IPS DF 4.7 (cell line): ENCODE results near the gene BCAN.

Experiments
- DNase-seq: peaks from one replicate; pipeline ENCODE4 v3.0.0-alpha.2; 2013; ENCODE audit warnings: low spot score; ENCODE audit errors: extremely low read depth

The BCAN gene

GRCh38 chr1:156676820-156677615, 35.1 kb downstream of the BCAN start, which contains the start of gene NES:
Gene NES (minus strand): TSS chr1:156677407. CDS start chr1:156677264, 143 bp downstream.
- no peak for DNase-seq

DNA sequence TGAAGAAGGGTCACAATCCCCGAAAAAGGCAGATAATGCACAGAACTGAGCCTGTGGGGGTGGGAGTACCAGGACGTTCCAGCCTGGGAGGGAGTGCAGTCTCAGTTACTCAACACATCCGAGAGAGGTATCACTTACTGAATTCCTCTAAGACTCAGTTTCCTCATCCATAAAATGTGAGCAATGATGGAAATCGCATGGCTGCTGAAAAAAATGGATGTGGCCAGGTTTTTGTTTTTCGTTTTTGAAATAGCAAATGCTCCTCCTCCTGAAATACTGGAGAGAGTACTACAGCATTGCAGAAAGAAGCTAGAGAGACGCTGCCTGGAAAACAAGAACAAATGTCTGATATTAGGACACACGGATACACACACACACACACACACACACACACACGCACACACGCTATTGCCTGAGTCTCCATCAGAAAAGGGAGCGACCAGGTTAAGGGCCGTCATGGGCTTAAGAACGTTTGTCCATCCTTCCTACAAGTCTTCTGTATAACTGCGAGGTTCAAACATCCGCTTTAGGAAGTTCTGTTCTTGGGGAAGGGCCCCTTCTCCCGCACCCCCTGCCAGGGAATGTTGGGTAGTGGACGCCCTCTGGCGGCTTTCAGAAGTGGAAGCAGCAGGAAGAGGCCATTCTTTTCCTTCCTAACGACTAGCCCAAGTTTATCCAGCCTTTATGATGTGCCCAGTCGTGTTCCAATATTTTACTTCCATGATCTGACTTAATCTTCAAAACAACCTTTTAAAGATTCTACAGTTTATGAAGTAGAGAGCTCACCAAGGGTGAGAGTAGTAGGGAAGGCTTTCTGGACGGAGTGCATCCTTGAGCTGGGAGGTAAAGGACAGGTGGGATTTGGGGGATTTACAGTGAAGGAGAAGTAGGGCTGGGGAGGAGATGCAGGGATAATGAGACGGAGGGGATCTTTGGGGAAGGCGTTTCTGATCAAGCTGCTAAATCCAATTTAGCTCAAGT, 36.0 kb downstream of the BCAN start:
- no peak for DNase-seq

GRCh38 chr1:156680056-156680455, 38.1 kb downstream of the BCAN start:
- DNase-seq, result no peak

- DNase-seq, result no peak
These were observed 39.5 kb downstream of the BCAN start for GRCh38 chr1:156681196-156681960.

DNA sequence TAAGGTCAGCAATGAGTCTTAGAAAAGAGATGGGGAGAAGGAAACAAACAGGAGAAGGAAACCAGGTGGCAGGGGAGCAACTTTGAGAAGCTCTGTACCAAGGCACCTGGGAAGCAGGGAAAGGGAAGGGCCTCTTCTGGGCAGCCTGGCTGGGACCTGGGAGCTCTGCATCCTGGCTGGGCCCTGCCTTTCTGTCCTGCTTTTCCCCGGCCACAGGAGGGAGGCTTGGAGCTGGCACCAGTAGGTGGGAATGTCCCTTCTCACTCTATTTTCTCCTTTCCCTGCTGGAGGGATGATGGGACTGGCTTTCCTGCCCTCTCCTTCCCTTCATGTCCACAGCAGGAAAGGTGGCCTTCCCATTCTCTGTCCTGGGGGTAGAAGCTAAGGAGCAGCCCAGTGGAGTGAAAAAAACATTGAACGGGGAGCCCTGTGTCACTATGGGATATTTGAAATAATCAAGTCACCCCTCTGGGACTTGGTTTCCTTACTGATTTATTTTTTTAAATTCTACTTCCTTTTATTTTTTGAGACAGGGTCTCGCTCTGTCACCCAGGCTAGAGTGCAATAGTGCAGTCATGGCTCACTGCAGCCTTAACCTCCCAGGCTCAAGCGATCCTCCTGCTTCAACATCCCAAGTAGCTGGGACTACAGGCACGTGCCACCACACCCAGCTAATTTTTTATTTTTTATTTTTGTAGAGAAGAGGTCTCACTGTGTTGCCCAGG, 40.4 kb downstream of the BCAN start:
- no peak for DNase-seq

- DNase-seq, result no peak
These were observed 42.4 kb downstream of the BCAN start for GRCh38 chr1:156684227-156684782.

- no peak for DNase-seq
These were observed 47.4 kb downstream of the BCAN start for GRCh38 chr1:156689035-156689952.

GRCh38 chr1:156689953-156690674, 48.2 kb downstream of the BCAN start:
- no peak for DNase-seq

- no peak for DNase-seq
These were observed 48.7 kb downstream of the BCAN start for GRCh38 chr1:156690675-156691036.

DNA sequence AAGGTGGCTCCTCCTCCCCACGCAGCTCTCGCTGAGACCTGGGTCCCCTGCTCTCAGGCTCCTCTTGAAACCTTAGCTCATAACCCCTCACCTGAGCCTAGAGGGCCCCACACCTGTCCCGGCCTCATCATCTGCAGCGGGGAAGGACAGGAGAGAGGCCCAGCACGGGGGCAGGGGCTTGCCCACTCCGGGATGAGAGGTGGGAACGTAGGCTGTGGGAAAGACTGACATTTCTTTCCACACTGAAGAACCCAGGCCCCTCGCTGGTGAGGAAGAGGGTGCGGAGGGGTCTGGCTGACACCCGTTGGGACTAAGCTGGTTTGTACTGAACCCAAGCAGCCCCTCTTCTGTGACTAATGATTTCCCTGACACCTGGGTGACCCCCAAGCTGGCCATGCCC, 49.3 kb downstream of the BCAN start:
- no peak for DNase-seq

- DNase-seq, result no peak
These were observed 49.9 kb downstream of the BCAN start for GRCh38 chr1:156691665-156692440.

DNA sequence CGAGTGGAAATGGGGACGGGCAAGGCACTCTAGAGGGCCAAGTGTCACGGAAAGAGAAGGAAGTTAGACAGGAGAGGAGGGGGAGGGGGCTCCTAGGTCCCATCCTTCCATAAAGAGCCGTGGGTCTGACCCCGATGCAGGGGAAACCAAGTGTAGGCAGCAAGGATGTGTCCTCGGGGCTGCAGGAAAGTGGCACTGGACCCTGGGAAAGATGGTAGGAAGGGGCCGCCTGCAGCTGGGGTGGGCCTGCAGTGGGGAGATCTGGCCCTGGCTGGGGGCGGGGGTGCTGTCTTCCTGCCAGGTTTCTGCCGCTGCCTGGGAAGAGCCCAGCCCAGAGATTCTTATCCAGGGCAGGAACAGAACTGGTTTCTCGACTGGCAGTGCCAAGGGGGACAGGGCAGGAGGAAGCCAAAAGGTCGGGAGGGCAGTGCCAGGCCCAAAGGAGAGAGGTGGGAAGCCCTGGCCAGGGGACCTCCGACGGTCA, 50.6 kb downstream of the BCAN start:
- no peak for DNase-seq

DNA sequence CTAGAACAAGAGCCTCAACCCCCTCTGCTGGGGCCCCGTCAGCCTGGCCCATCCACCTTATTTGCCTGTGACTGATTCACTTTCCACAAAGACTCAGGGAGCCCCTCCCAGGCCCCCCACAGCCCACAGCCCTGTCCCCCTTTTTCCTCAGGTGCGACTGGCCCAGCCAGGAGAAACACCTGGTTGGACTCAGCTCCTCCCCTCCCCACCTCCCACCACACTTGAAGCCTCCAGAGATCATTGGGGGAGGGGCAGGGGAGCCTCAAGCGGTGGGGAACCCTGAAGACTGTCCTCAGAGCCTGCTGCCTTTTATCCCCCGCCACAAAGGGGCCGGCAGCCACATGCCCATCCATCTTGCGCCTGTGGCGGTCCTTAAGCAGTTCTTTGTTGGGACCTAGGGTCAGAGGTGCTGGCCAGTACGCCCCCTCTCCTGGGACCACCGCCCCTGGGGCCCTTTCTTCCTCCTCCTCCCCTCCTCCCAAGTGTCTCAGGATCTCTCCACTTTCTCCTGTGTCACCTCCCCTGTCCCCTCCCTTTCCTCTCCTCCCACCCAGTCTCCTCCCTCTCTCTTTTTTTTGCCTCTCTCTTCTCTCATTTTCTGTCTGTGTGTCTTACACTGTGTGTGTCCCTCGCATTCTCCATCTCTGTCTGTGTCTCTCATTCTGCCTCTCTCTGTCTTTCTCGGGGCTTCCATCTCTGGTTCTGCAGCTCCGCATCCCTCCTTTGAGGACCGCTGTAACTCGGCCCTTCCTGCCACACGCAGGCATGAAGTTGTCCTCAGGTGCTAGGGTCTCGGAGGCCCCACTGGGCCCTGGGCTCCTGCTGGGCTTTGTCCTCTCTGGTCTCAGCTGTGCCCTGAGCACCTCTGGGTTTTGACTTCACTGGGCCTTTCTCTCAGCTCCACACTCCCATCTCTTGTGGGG, 51.3 kb downstream of the BCAN start:
- no peak for DNase-seq

- no peak for DNase-seq
These were observed 52.2 kb downstream of the BCAN start for GRCh38 chr1:156693848-156694689.

GRCh38 chr1:156694690-156694962, 52.7 kb downstream of the BCAN start:
- DNase-seq, result no peak

GRCh38 chr1:156696755-156697154, 54.8 kb downstream of the BCAN start:
- no peak for DNase-seq
